ENCODE data around the gene GPRC5B.

DNA sequence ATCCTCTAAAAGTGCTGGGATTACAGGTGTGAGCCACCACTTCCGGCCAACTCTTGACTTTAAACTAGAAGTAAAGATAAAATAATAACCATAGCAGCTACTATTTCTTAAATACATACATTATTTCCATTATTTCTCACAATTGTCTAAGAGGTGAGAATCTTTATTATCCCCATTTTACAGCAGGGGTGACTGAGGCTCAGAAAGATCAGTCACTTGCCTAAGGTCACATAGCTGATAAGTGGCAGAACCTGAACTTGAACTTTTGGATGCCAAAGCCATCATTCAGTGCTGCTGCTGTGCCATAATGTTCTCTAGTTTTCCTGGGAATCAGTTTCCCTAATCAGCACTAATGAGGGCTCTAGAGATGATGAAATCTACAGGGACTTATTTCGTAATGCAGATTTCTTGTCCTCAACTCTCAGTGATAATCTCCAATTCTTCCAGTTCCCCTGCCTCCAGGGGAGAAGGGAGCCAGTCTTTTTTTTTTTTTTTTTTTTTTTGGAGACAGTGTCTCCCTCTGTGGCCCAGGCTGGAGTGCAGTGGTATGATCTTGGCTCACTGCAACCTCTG, 25.2 kb upstream of the GPRC5B start:
- TF ChIP-seq, protein P1, sequence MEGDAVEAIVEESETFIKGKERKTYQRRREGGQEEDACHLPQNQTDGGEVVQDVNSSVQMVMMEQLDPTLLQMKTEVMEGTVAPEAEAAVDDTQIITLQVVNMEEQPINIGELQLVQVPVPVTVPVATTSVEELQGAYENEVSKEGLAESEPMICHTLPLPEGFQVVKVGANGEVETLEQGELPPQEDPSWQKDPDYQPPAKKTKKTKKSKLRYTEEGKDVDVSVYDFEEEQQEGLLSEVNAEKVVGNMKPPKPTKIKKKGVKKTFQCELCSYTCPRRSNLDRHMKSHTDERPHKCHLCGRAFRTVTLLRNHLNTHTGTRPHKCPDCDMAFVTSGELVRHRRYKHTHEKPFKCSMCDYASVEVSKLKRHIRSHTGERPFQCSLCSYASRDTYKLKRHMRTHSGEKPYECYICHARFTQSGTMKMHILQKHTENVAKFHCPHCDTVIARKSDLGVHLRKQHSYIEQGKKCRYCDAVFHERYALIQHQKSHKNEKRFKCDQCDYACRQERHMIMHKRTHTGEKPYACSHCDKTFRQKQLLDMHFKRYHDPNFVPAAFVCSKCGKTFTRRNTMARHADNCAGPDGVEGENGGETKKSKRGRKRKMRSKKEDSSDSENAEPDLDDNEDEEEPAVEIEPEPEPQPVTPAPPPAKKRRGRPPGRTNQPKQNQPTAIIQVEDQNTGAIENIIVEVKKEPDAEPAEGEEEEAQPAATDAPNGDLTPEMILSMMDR (IDR thresholded peaks at IDR 0.05): no peak
- no peak for TF ChIP-seq EP300 (IDR thresholded peaks at IDR 0.05)
- TF ChIP-seq POLR2AphosphoS5 (IDR thresholded peaks at IDR 0.05): no peak
